HepG2 (cell line): ENCODE results near the gene IFI35. TPM values are rescaled to one million over a fixed set of nuclear protein-coding genes. Genes with fewer than 3 reads are reported as not detected.

Experiments
- BRCA1 ChIP-seq: sonication (generic); formaldehyde crosslinking; IDR thresholded peaks from 2 replicates; pipeline ENCODE4 v1.4.0; 2020; ENCODE audit warnings: missing genetic modification reagents
- CBX1 ChIP-seq: IDR thresholded peaks from one replicate; pipeline ENCODE4 v1.6.1; 2016; ENCODE audit warnings: antibody characterized with exemption, low read depth
- CEBPZ ChIP-seq: IDR thresholded peaks from 2 replicates; pipeline ENCODE4 v1.6.1; 2012; ENCODE audit warnings: low read length, improper control_type of control experiment
- ELF3 ChIP-seq: IDR thresholded peaks from 2 replicates; pipeline ENCODE4 v1.6.1; 2016; ENCODE audit warnings: missing genetic modification reagents, missing compliant biosample characterization
- NFKBIZ ChIP-seq: IDR thresholded peaks from 2 replicates; pipeline ENCODE4 v1.6.1; 2018; ENCODE audit warnings: missing genetic modification reagents, missing compliant biosample characterization
- NONO ChIP-seq, 2 experiments: fragments of 450-650 bp in 1 of 2; sonication (generic) in 1 of 2; formaldehyde crosslinking in 1 of 2; IDR thresholded peaks in 1 of 2; conservative IDR thresholded peaks in 1 of 2; 2 replicates each; pipeline versions ENCODE4 v1.6.1 to v1.8.0; 2017 to 2022; ENCODE audit warnings: mild to moderate bottlenecking in 1 of 2, missing genetic modification reagents in 1 of 2, moderate library complexity in 1 of 2
- SMAD1 ChIP-seq: sonication (generic); formaldehyde crosslinking; IDR thresholded peaks from 2 replicates; pipeline ENCODE4 v1.4.0; 2020; ENCODE audit warnings: missing genetic modification reagents, low read depth, mild to moderate bottlenecking, borderline replicate concordance
- SMC3 ChIP-seq: IDR thresholded peaks from 2 replicates; pipeline ENCODE4 v1.6.1; 2011; ENCODE audit warnings: low read length, improper control_type of control experiment
- SNAPC4 ChIP-seq: sonication (generic); formaldehyde crosslinking; IDR thresholded peaks from 2 replicates; pipeline ENCODE4 v1.4.0; 2020; ENCODE audit warnings: mild to moderate bottlenecking, missing genetic modification reagents
- SYNCRIP ChIP-seq: fragments of 200-400 bp; formaldehyde crosslinking; IDR thresholded peaks from 2 replicates; pipeline ENCODE4 v1.6.1; 2018; ENCODE audit warnings: mild to moderate bottlenecking, low read depth, low read length; ENCODE audit not compliant: insufficient read depth
- ZFP82 ChIP-seq: sonication (generic); formaldehyde crosslinking; IDR thresholded peaks from 2 replicates; pipeline ENCODE4 v1.5.1; 2020; ENCODE audit warnings: mild to moderate bottlenecking, missing genetic modification reagents, borderline replicate concordance
- ZNF34 ChIP-seq: sonication (generic); formaldehyde crosslinking; IDR thresholded peaks from 2 replicates; pipeline ENCODE4 v1.4.0; 2020; ENCODE audit warnings: mild to moderate bottlenecking, missing genetic modification reagents, borderline replicate concordance
- polyA plus RNA-seq, 8 experiments: library from polyadenylated mRNA; depleted of rRNA in 3 of 8; stranded (reverse) in 7 of 8; unstranded in 1 of 8; fragments of >200 nt; fragmentation: Illumina TruSeq in 4 of 8; extraction: Trizol in 4 of 8; gene quantifications; 2 replicates each; pipeline versions ENCODE4 v1.2.1 to v1.2.3, GENCODE V29; 2011 to 2016; ENCODE audit warnings: low read depth in 4 of 8, missing spikeins in 1 of 8, mixed read lengths in 1 of 8; ENCODE audit not compliant: insufficient read depth in 1 of 8
- total RNA-seq, 5 experiments: library from RNA; depleted of rRNA; stranded (reverse); fragments of >200 nt; fragmentation: Illumina TruSeq; extraction: Trizol; gene quantifications; 2 replicates each; pipeline ENCODE4 v1.2.3, GENCODE V29; 2016; ENCODE audit warnings: low read depth in 1 of 5
- TF ChIP-seq, protein P1 (sequence below): sonication (generic); formaldehyde crosslinking; IDR thresholded peaks from 2 replicates; pipeline ENCODE4 v1.9.0; 2021; ENCODE audit warnings: missing genetic modification reagents, mild to moderate bottlenecking, borderline replicate concordance
- TF ChIP-seq, protein P2 (sequence below): sonication (generic); formaldehyde crosslinking; IDR thresholded peaks from 2 replicates; pipeline ENCODE4 v1.9.0; 2021; ENCODE audit warnings: missing genetic modification reagents, borderline replicate concordance
- TF ChIP-seq, protein P3 (sequence below): sonication (generic); formaldehyde crosslinking; IDR thresholded peaks from 2 replicates; pipeline ENCODE4 v1.4.0; 2020; ENCODE audit warnings: missing genetic modification reagents

The IFI35 gene
- total and polyA plus RNA-seq, 2 of the 13 experiments (the other 11 are each of a cell fraction or from before 2014, with no cell fraction given) = 28.9 to 38.1 TPM

DNA sequence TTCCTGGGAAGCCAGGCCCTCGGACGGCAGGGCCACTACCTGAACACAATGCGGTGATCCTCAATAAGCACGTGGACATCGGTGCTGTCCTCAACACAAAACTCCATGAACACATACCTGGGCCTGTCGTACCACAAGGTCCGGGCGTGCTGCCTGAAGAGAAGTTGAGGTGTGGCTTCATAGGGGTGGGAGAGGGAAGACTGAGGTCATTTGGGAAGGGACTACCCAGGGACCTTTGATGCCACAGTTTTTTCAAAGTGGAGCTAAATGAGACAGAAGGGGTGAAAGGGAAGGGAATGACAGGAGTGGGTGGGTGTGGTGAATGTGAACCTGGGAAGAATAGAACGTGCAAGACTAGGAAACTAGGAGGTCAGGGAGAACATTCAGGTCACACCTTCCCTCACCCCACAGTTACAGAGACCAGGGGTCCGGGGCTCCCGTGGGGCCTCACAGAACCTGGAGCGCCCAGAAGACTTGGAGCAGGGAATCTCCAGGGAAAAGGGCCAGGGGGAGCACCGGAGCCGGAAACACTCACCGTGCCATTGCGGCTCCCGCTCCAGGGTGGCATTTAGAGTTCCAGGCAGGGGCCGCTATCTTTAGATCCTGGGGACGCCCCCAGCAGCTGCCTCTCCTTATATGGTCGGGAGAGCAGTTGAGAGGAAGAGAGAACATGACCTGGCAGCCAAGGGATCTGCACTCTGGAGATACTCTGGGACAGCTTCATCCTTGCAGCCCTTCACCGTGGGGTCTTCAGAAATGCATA, 26.9 kb upstream of the IFI35 start, which contains the start of gene PTGES3L (continued):
- TF ChIP-seq, protein P1, sequence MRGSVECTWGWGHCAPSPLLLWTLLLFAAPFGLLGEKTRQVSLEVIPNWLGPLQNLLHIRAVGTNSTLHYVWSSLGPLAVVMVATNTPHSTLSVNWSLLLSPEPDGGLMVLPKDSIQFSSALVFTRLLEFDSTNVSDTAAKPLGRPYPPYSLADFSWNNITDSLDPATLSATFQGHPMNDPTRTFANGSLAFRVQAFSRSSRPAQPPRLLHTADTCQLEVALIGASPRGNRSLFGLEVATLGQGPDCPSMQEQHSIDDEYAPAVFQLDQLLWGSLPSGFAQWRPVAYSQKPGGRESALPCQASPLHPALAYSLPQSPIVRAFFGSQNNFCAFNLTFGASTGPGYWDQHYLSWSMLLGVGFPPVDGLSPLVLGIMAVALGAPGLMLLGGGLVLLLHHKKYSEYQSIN (CRISPR knock-in tag) = no peak
- TF ChIP-seq BRCA1 (CRISPR knock-in tag) (peak; percentile 77; the same call in 1 of the 2 replicates), SMC3 (no peak), NONO (IDR thresholded peaks at IDR 0.05) (no peak), NONO (CRISPR knock-in tag; conservative IDR thresholded peaks at IDR 0.05) (peak; percentile 3; the same call in 1 of the 2 replicates), SYNCRIP (no peak), ELF3 (CRISPR knock-in tag) (no peak), CEBPZ (no peak), ZFP82 (0 out of 2 replicates have a peak, but pooled peaks have one; percentile 1), SNAPC4 (CRISPR knock-in tag) (no peak; the same call in 1 of the 2 replicates), ZNF34 (CRISPR knock-in tag) (no peak), NFKBIZ (CRISPR knock-in tag) (no peak), SMAD1 (CRISPR knock-in tag) (no peak), CBX1 (no peak)
- TF ChIP-seq, protein P2, sequence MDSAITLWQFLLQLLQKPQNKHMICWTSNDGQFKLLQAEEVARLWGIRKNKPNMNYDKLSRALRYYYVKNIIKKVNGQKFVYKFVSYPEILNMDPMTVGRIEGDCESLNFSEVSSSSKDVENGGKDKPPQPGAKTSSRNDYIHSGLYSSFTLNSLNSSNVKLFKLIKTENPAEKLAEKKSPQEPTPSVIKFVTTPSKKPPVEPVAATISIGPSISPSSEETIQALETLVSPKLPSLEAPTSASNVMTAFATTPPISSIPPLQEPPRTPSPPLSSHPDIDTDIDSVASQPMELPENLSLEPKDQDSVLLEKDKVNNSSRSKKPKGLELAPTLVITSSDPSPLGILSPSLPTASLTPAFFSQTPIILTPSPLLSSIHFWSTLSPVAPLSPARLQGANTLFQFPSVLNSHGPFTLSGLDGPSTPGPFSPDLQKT = peak; percentile 83
- TF ChIP-seq, protein P3, sequence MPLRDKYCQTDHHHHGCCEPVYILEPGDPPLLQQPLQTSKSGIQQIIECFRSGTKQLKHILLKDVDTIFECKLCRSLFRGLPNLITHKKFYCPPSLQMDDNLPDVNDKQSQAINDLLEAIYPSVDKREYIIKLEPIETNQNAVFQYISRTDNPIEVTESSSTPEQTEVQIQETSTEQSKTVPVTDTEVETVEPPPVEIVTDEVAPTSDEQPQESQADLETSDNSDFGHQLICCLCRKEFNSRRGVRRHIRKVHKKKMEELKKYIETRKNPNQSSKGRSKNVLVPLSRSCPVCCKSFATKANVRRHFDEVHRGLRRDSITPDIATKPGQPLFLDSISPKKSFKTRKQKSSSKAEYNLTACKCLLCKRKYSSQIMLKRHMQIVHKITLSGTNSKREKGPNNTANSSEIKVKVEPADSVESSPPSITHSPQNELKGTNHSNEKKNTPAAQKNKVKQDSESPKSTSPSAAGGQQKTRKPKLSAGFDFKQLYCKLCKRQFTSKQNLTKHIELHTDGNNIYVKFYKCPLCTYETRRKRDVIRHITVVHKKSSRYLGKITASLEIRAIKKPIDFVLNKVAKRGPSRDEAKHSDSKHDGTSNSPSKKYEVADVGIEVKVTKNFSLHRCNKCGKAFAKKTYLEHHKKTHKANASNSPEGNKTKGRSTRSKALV (CRISPR knock-in tag) = 0 out of 2 replicates have a peak, but pooled peaks have one; percentile 65
